Stimulated activated CD8-positive, alpha-beta memory T cell treated with anti-CD3 and anti-CD28 coated beads, Interleukin-7, amount 100 ng/mL, for 1 hour (primary cell): ENCODE results near the gene YY1.

Experiments
- DNase-seq, 2 donors: peaks; one replicate each; pipeline ENCODE4 v3.0.0-alpha.2; 2020; ENCODE audit warnings: low read depth in 2 of 2

YY1 gene

DNA sequence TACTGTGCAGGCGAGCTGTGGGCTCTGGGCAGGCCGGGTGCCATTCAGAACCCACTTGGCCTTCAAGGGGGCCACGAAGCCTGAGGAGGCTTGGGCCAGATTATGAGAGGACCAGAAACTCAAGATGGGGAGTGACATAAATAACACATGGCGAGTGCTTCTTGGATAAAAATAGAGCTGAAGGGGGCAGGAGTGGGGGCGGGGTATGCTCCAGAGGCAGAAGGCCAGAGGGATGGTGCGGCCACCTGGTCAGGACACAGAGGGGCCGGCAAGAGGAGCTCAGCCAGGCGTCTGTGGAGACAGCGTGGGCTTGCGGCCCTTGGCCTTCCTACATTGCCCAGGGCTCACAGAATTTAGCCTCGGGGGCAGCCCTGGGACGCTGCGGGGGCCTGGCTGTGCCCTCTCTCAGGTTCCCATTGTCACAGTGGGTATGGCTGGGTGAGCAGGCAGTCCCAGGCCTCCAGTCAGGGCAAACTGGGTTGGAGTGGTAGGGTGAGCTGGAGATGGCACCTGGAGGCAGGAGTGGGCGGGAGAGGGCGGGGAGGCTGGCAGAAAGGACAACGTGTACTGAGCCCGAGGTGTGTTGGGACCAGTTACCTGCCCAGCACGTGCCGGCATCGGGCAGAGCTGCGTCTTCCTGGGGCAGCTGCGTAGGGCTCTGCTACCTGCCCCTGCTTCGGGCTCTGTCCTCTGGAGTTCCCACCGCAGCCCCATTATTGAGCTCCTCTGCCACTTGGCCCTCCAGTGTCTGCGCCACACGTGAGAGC, 74.7 kb downstream of the YY1 start:
- DNase-seq: no peak

DNA sequence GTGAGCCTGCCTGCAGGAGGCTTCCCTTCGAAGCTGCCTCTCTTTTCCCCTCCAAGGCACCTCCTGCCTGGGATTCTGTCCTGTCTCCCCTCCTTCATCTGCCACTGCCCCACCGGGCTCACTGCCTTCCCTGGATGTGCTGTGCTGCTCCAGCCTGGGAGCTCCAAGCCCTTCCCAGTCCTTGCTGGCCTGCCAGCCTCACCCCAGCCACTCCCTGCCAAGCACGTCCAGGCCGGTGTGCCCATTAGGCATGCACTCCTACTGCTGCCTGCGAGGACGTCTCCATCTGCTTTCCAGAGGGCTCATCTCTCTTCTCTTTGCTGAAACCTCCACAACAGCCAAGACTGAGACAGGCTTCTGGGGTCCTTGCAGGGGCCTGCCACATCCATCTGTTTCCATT, 75.8 kb downstream of the YY1 start:
- no peak for DNase-seq

DNA sequence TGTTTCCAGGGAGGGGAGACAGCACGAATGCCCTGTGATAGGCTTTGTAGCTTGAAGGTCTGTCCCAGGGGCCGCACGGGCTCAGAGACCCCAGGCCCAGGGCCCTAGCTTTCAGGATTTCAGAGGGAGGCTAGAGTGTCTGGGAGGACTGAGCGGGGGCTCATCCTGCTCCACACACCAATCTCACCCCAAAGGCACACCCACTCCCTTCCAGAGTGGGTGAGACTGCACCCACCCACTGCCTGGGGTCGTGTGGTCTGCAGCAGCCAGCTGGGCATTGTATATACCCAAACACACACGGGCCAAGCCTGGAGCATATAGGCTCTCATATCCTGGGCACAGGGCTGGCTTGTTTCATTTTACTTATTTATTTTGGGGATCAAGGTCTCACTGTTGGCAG, 78.4 kb downstream of the YY1 start:
- no peak for DNase-seq

DNA sequence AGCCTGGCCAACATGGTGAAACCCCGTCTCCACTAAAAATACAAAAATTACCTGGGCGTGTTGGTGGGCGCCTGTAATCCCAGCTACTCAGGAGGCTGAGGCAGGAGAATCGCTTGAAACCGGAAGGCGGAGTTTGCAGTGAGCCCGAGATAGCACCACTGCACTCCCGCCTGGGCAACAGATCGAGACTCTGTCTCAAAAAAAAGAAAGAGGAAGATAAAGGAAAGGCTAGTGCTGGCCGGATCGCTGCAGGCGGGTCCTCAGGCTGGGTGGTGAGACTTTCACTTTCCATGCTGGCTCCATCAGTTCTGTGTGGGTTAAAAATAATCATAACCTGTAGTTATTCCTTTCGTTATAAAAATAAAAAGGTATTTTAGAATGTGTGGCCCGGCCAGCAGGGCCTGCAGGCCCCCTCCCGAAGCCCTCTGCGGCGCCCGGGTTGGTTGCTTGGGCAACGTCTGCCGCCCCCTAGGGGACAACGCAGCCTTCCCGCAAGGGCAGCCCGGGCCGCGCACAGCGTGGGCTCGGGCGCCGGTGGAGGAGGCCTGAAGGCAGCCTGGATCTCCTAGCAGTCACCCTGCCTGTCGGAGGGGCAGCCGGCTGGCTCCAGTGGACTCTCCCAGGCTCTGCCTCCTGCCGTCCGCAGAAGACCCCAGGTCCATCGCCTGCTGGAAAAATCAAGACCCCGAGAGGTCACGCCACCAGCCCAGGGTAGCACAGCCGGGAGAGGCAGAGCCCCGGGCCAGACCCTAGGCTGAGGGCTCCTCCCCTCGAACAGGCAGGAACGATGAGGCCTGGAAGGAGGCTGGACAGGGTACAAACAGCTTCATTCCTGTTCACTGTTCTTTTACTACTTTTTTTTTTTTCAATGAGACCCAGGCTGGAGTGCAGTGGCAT, 79.2 kb downstream of the YY1 start:
- peak; percentile 57 for DNase-seq

DNA sequence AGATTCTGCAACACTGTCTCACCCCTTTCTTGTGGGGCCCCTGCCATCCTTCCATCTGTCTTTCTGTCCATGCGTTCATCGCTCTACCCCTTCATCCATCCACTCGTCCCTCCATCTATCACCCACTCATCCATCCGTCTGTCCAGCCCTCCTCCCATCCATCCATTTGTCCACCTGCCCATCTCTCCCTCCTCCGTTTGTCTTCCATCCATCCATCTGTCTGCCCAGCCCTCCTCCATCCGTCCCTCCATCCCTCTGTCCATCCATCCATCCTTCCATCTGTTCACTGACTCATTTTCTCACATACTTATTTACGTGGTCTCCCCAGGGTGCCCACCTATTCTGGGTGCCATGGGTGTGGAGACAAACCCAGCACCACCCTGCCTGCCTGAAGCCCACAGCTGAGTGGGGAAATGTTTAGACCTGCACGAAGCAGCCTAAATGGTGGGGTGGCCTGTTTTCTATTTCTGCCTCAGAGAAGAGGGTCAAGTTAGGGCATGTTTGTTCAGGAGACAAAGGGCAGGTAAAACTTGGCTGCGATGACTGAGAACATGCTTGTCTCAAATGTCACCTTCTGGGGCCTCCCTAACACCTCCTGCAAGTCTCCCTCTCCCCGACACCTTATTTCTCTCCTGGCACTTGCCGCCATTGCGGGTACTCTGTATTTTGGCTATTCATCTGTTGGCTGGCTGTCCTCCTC, 81.4 kb downstream of the YY1 start:
- no peak for DNase-seq

DNA sequence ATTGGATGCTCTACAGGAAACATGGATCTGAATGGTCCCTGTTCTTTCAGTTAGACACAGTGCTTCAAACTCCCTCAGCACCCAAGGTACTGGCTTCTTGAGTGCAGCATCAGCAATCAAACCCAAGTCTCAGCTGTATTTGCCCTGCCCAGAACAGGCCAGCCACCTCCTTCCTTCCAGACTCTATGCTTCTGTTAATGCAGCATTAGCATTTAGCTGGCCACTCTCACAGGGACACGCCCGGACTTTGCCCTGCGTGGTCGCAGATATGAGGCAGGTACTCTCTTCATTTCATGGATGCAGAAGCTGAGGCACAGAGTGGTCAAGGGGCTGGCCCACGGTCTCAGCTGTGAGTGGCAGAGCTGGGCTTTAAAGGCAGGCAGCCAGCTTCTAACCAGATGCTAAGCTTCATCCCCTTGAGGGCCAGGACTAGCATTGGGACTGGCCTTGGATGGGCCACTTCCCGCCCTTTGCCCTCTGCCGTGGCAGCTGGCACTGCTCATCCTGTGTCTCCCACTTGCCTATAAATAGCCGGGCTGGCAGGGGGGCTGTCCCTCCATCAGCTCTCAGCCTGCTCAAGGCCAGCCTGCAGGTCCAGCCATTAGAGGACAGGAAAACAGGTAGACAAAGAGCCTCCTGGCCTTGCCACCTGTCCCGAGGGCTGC, 82.7 kb downstream of the YY1 start:
- DNase-seq: no peak

DNA sequence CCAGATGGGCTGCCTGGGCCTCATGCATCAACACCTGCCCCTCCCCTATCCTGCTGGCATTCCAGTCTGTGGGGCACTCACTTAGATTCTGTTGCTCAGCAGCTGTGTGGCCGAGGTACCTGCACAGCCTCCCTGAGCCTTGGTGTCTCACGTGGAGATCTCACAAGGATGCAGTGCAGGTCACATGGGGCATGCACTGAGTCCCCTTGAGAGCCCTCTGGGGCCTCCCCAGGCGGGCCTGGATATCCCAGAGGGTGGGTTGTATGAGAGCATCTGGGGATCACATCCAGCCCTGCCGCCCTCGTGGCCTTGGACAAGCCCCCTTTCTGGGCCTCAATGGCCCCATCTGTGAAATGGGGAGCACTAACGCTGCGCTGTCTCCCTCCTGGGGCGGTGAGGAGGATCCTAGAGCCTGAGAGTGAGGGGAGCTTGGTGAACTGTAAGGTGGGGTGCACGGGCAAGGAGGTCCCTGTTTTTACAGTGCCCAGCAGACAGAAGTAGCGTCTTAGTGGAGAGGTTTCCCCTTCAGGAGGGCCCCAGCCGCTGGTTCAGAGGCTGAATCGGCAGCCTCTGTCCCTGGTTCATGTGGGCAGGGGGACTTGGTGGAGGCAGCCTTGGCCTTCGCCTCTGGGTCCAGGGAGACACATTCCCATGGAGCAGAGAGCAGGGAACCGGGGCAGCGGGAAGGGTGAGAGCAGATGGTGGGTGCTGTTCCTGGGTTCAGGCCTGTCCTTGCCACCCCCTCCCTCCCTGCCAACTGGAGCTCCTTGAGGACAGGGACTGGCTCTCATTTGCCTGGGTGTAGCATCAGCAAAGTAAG, 83.4 kb downstream of the YY1 start:
- no peak for DNase-seq

DNA sequence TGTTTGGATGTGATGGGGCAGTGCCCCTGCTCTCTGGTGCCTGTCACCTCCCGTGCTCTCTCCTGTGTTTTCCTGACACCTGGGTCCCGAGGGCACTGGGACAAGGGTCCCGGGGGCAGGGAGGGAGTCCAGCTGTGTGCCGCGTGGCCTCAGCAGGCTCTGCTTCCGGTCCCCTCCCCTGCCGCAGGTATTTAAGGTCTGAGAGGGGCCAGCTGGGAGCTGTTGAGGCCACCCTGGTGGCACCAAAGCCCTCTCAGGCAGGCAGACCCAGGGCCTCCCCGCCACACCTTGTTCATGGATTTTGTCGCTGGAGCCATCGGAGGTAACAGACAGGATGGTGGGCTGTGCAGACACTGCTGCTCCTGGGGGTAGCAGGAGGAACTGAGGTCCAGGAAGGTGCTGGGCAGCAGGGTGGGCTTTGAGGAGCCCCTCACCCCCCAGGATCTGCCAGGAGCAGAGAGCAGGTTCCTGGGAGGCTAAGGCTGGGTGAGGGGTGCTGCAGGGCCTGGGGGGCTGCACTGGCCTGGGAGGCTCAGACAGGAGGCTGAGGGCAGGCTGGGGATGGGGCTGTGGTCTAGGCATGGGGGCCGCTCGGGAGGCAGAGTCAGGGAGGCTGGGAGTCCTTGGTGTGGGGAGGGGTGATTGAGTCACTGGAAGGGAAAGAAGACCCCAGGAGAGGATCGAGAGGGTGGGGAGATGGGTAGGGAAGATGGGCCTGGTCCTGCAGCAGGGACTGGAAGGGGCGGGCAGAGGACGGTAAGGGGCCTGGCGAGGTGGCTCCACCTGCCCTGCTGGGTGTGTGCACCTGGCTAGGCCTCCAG, 84.4 kb downstream of the YY1 start, which contains the start of gene SLC25A47:
Gene SLC25A47, plus strand, starts transcription at position 219 of the 821 bp plus-strand sequence. Its CDS starts 76 bp downstream, at position 295.
- DNase-seq: no peak

DNA sequence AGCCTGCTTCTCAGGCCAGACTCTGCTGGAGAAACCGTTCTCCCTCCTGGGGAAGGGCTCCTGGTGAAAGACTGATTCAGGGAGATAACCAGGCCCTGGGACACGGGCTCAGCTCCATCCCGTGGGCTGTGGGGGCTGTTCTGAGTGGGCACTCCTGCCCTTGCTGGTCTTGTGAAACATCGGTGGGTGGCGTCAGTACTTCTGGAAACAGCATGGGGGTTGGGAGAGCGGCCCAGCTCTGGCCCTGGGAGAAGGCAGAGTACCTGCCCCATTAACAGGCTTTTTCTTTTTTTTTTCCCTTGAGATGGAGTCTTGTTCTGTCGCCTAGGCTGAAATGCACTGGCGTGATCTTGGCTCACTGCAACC, 85.0 kb downstream of the YY1 start:
- DNase-seq: no peak

DNA sequence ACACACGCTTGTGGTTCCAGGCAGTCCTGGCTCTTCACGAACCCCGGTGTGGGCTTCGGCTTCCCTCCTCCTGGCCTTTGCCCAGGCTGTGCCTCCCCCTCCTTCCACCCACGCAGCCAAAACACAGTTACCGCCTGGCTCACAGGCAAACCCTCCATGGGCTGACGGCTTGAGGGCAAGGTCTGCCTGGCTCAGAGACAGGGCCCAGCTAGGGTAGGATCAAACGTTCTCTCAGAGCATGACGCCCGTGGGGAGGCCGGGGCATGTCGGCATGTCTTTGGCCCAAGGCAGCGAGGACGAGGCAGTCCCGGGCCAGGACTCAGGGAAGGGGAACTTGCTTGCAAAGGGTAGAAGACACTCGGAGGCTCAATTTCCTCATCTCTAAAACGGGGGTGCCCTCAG, 86.3 kb downstream of the YY1 start:
- DNase-seq: no peak

DNA sequence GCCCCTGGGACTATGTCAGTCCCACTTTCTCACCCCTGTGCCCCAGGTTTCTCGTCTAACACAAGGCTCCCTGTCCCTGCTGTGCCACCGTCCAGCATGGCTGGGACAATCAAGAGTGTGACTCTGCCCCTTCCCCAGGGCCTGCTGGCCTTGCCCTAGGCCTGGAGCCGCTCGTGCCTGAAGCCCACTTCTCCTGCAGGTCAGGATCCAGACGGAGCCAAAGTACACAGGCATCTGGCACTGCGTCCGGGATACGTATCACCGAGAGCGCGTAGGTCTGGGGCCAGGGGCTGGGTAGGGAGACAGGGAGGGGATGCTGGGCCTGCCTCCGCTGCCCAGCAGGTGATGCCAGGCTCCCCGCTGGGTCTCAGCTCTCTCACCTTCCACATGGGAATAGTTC, 87.0 kb downstream of the YY1 start:
- no peak for DNase-seq

DNA sequence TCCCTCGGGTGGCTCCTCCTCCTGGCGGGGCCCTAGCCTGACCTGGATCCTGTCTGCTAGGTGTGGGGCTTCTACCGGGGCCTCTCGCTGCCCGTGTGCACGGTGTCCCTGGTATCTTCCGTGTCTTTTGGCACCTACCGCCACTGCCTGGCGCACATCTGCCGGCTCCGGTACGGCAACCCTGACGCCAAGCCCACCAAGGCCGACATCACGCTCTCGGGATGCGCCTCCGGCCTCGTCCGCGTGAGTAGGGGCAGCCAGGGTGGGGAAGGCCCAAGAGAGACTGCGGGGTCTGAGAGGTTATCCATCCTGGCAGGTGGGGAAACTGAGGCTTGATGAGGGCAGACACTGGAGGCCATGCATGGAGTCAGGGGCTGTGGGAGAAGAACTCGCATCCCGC, 88.2 kb downstream of the YY1 start:
- DNase-seq: no peak

DNA sequence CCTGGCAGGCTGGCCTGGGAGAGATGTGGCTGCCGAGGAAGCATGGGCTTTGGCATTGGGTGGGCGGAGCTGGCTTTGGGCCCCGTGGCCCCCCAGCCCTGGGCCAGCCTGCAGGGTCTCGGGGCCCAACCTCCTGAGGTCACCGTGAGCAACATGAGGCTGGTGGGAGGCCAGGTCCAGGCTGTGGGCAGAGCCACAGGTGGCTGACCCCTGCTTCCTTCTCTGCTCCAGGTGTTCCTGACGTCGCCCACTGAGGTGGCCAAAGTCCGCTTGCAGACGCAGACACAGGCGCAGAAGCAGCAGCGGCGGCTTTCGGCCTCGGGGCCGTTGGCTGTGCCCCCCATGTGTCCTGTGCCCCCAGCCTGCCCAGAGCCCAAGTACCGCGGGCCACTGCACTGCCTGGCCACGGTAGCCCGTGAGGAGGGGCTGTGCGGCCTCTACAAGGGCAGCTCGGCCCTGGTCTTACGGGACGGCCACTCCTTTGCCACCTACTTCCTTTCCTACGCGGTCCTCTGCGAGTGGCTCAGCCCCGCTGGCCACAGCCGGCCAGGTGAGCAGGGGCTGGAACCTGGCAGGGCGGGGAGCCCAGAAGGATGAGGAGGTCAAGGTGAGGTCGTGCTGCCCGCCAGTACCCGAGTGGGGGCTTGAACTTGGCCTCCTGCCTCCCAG, 89.7 kb downstream of the YY1 start:
- no peak for DNase-seq

DNA sequence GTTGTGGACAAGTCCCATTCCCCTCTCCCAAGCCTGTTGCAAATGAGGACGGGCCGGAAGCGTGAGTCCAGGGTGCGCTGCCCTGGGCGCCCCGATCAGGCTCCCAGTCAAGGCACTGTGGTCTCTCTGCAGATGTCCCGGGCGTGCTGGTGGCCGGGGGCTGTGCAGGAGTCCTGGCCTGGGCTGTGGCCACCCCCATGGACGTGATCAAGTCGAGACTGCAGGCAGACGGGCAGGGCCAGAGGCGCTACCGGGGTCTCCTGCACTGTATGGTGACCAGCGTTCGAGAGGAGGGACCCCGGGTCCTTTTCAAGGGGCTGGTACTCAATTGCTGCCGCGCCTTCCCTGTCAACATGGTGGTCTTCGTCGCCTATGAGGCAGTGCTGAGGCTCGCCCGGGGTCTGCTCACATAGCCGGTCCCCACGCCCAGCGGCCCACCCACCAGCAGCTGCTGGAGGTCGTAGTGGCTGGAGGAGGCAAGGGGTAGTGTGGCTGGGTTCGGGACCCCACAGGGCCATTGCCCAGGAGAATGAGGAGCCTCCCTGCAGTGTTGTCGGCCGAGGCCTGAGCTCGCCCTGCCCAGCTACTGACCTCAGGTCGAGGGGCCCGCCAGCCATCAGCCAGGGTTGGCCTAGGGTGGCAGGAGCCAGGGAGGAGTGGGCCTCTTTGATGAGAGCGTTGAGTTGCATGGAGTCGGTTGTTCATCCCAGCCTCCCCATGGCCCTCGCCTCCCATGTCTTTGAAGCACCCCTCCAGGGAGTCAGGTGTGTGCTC, 90.5 kb downstream of the YY1 start:
- DNase-seq: no peak

DNA sequence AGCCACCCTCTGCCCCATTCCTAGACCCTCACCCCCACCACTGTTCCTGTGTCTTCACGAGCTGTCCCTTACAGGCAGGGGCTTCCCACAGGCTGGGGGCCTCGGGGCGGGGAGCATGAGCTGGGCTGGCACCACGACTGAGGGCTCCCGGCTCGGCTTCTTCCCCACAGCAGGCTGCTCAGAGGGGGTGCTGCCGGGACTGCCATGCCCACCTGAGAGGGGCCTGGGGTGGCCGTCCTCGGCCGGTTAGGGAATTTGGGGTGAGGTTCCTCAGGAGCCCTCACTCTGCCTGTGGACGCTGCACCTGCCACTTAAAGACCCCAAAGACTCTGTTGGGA, 91.0 kb downstream of the YY1 start:
- no peak for DNase-seq

DNA sequence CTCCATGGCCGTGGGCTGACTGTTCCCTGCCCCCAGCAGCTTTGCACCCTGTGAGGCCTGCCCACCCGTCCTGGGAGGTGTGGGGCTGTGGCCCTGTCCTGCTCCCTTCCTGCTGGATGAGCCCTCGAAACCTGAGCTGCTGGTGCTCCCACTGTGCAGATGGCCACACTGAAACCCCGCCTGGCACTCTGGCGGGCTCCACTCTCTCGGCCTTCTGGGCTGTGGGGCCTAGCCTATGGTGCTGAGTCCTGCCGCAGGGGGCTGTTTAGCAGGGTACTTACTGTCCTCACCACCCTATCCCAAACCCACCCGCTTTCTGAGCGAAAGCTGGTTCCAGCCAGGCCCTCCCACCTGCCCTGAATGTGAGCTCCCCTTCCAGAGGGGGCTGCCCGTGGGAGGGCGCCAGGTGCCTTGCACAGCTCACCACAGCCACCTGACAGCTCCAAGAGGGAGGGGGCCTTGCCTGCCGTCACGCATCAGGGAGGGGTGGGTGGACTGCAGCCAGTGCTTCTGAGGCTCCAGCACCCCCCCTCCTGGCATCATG, 91.5 kb downstream of the YY1 start:
- no peak for DNase-seq

DNA sequence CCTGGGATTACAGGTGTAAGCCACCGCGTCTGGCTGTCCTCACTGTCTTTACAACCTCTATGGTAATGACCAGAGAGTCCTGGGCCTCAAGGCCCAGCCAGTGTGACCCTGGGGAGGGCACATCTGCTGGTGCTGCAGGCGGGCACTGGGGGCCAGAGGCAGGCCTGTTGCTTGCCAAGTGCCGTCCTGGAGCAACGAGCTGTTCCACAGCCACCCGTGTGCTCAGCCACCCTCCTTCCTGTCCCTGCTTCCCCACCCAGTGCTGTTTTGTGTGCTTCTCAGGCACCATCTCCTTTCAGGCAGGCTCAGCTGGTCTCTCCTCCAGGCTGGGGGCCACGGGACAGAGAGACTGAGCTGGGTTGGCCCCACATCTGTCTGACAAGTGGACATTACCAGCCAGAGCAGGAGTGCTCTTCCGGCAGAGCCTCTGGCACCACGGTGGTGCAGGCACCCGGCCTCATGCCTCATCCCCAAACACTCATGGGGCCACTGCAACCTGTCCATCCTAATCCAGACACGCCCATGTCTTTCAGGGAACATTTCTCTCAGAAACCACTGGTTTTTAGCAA, 93.2 kb downstream of the YY1 start:
- no peak for DNase-seq
